Prostate gland (tissue), 2 donors: ENCODE results near the gene CREB3.

Experiments used
- POLR2AphosphoS5 ChIP-seq: sonication (generic); formaldehyde crosslinking; IDR thresholded peaks from one replicate; pipeline ENCODE4 v1.6.1; 2017; ENCODE audit warnings: antibody characterized with exemption
- TF ChIP-seq, protein P1 (sequence below), 4 experiments: fragments of 200-600 bp in 2 of 4; fragments of 450-650 bp in 2 of 4; sonication (generic) in 2 of 4; IDR thresholded peaks; 1 replicate in 3 of 4; 2 replicates in 1 of 4; pipeline ENCODE4 v1.5.1; 2016 to 2019; ENCODE audit warnings: antibody characterized with exemption in 4 of 4, mild to moderate bottlenecking in 2 of 4, moderate library complexity in 2 of 4

DNA sequence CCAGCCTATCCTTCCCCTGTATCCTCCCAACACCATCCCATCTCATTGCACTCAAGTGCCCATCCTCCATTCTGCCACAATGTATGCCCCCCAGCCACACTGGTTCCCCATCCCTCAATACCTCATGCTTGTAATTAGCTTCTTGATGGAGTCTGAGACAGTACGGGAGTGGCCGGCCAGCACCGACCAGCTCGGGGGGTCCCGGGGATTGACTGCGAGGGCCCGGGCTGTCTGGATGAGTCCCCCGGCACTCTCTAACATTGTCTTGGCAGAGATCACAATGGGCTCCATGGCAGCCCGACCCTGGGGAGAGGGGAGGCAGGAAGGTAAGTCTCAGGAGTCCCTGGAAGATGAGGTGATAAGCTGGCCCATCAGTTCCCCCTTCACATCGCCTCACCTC lies 25.5 kb upstream of the CREB3 start:
- TF ChIP-seq POLR2AphosphoS5 = no peak
- TF ChIP-seq, protein P1, sequence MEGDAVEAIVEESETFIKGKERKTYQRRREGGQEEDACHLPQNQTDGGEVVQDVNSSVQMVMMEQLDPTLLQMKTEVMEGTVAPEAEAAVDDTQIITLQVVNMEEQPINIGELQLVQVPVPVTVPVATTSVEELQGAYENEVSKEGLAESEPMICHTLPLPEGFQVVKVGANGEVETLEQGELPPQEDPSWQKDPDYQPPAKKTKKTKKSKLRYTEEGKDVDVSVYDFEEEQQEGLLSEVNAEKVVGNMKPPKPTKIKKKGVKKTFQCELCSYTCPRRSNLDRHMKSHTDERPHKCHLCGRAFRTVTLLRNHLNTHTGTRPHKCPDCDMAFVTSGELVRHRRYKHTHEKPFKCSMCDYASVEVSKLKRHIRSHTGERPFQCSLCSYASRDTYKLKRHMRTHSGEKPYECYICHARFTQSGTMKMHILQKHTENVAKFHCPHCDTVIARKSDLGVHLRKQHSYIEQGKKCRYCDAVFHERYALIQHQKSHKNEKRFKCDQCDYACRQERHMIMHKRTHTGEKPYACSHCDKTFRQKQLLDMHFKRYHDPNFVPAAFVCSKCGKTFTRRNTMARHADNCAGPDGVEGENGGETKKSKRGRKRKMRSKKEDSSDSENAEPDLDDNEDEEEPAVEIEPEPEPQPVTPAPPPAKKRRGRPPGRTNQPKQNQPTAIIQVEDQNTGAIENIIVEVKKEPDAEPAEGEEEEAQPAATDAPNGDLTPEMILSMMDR (IDR thresholded peaks at IDR 0.05) = no peak
